ENCODE results near the gene IKZF4. TPM values are rescaled to one million over a fixed set of nuclear protein-coding genes. Genes with fewer than 3 reads are reported as not detected.
"Not testable (repeated sequence)": the region's sequence is repeated elsewhere in the genome, so short reads cannot be mapped to it uniquely, and the experiment has no call there.

Gene IKZF4
- total RNA-seq, 1 donor from 2014 or later = 6.9 TPM

DNA sequence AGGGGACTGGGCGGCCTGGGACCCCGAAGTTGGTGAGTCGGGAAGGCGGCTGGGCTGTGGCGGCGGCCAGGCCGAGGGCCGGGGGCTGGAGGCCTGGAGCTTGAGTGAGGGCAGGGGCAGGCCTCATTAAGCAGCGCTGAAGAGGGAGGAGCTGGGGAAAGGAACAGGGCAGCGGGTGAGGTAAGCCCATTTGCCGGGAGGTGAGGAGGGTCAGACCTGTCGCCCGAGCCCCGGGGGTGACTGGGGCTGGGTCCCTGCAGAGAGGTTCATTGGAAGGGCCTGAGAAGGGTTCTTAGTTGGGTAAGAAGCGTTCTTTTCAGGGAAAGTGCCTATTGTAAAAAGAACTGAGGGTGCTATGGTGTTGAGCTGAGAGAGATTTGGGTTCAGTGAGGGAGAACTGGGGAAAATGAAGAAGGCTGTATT is 46.5 kb upstream of the IKZF4 start:
- peak; percentile 44 for DNase-seq (ENCODE audit: low read depth)
- peaks cover 49% of the 10 kb centered on the region for H3K79me2 ChIP-seq (ENCODE audit: insufficient read depth, low read length)
- peaks cover 5% of the 10 kb centered on the region for H3K36me3 ChIP-seq (ENCODE audit: insufficient read depth, low read length)
- TF ChIP-seq, protein P1, sequence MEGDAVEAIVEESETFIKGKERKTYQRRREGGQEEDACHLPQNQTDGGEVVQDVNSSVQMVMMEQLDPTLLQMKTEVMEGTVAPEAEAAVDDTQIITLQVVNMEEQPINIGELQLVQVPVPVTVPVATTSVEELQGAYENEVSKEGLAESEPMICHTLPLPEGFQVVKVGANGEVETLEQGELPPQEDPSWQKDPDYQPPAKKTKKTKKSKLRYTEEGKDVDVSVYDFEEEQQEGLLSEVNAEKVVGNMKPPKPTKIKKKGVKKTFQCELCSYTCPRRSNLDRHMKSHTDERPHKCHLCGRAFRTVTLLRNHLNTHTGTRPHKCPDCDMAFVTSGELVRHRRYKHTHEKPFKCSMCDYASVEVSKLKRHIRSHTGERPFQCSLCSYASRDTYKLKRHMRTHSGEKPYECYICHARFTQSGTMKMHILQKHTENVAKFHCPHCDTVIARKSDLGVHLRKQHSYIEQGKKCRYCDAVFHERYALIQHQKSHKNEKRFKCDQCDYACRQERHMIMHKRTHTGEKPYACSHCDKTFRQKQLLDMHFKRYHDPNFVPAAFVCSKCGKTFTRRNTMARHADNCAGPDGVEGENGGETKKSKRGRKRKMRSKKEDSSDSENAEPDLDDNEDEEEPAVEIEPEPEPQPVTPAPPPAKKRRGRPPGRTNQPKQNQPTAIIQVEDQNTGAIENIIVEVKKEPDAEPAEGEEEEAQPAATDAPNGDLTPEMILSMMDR (IDR thresholded peaks at IDR 0.05; ENCODE audit: insufficient read depth, low read depth, low read length) = no peak
- TF ChIP-seq EZH2 (IDR thresholded peaks at IDR 0.05; ENCODE audit: insufficient read depth, low read length) = no peak
- peaks cover 12% of the 10 kb centered on the region for H3K4me1 ChIP-seq (ENCODE audit: insufficient read depth, low read length)
- H2AFZ ChIP-seq (ENCODE audit: low read depth, low read length) = peak overlapping the region; percentile 35
- FAIRE-seq = no peak
- no peaks in the 10 kb centered on the region for H3K9me3 ChIP-seq (ENCODE audit: insufficient read depth, low read depth, low read length)
- Mint-ChIP-seq H3K4me3 (ENCODE audit: unreplicated experiment) (no peak overlapping the region), H3K36me3 (ENCODE audit: low read depth, unreplicated experiment) (peaks cover 8% of the 10 kb centered on the region), H3K4me1 (ENCODE audit: low read depth, unreplicated experiment) (peaks cover 20% of the 10 kb centered on the region), H3K9me3 (ENCODE audit: unreplicated experiment) (no peaks in the 10 kb centered on the region), H3K27ac (ENCODE audit: unreplicated experiment) (no peak overlapping the region), H3K27me3 (ENCODE audit: low read depth, unreplicated experiment) (no peaks in the 10 kb centered on the region)
- H3K27me3 ChIP-seq (ENCODE audit: insufficient read depth, low read length) = no peaks in the 10 kb centered on the region
- H3K4me3 ChIP-seq (ENCODE audit: insufficient read depth, low read depth, low read length) = peak overlapping the region; percentile 77
- H4K20me1 ChIP-seq (ENCODE audit: insufficient read depth, low read length) = peaks cover 34% of the 10 kb centered on the region
- peak overlapping the region; percentile 95 for H3K9ac ChIP-seq (ENCODE audit: low read length)
- peak overlapping the region; percentile 87 for H3K27ac ChIP-seq (ENCODE audit: low read depth, low read length)
- peak overlapping the region; percentile 93 for H3K4me2 ChIP-seq (ENCODE audit: low read length)

DNA sequence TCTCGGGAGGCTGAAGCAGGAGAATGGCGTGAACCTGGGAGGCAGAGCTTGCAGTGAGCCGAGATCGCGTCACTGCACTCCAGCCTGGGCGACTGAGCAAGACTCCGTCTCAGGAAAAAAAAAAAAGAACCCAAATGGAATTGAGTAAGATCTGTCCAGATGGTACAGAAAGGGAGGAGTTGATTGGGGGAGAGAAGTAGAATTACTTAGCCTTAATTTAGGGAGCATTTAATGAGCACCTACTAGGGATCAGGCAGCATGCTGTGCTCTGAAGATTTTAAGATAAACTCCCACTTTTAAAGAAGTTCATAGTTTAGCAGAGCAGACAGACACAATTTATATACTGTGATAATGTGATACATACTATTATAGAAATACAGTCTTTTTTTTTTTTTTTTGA is 42.5 kb upstream of the IKZF4 start:
- Mint-ChIP-seq H3K4me3 (ENCODE audit: unreplicated experiment) (no peak overlapping the region), H3K9me3 (ENCODE audit: unreplicated experiment) (no peaks in the 10 kb centered on the region), H3K36me3 (ENCODE audit: low read depth, unreplicated experiment) (peaks cover 25% of the 10 kb centered on the region), H3K27ac (ENCODE audit: unreplicated experiment) (no peak overlapping the region), H3K27me3 (ENCODE audit: low read depth, unreplicated experiment) (no peaks in the 10 kb centered on the region), H3K4me1 (ENCODE audit: low read depth, unreplicated experiment) (peaks cover 17% of the 10 kb centered on the region)
- Histone ChIP-seq H2AFZ (ENCODE audit: low read depth, low read length) (no peak overlapping the region), H3K4me1 (ENCODE audit: insufficient read depth, low read length) (peaks cover 5% of the 10 kb centered on the region), H3K79me2 (ENCODE audit: insufficient read depth, low read length) (peaks cover 67% of the 10 kb centered on the region), H3K27me3 (ENCODE audit: insufficient read depth, low read length) (no peaks in the 10 kb centered on the region), H3K4me2 (ENCODE audit: low read length) (no peak overlapping the region), H3K27ac (ENCODE audit: low read depth, low read length) (no peak overlapping the region), H3K9me3 (ENCODE audit: insufficient read depth, low read depth, low read length) (no peaks in the 10 kb centered on the region), H3K4me3 (ENCODE audit: insufficient read depth, low read depth, low read length) (no peak overlapping the region), H4K20me1 (ENCODE audit: insufficient read depth, low read length) (peaks cover 53% of the 10 kb centered on the region), H3K36me3 (ENCODE audit: insufficient read depth, low read length) (peaks cover 17% of the 10 kb centered on the region), H3K9ac (ENCODE audit: low read length) (no peak overlapping the region)
- no peak for TF ChIP-seq EZH2 (IDR thresholded peaks at IDR 0.05; ENCODE audit: insufficient read depth, low read length)
- TF ChIP-seq, protein P1 (IDR thresholded peaks at IDR 0.05; ENCODE audit: insufficient read depth, low read depth, low read length) = no peak
- DNase-seq (ENCODE audit: low read depth) (no peak), FAIRE-seq (no peak)

DNA sequence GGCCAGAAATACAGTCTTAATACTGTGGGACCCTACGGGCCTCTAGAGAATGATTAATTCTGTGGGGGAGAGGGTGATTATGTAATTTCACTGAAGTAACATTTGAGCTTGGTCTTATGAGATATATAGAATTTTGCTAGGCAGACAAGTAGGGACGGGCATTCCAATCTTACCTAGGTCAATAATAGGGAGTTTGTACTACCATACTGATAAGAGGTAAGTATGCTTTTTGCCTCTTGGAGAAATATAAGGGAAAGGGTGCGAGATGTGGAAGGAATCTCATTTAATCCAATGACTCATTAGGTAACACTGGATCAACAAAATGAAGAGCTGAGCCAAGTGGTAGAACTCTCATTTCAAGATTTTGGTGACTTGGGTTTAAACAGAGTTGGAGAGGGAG is 41.8 kb upstream of the IKZF4 start:
- H3K4me3 Mint-ChIP-seq (ENCODE audit: unreplicated experiment) = no peak overlapping the region
- DNase-seq (ENCODE audit: low read depth) (no peak), FAIRE-seq (no peak)
- peak overlapping the region; percentile 86 for H3K27ac Mint-ChIP-seq (ENCODE audit: unreplicated experiment)
- no peaks in the 10 kb centered on the region for H3K27me3 ChIP-seq (ENCODE audit: insufficient read depth, low read length)
- no peaks in the 10 kb centered on the region for H3K9me3 Mint-ChIP-seq (ENCODE audit: unreplicated experiment)
- H4K20me1 ChIP-seq (ENCODE audit: insufficient read depth, low read length) = peaks cover 53% of the 10 kb centered on the region
- peaks cover 5% of the 10 kb centered on the region for H3K4me1 ChIP-seq (ENCODE audit: insufficient read depth, low read length)
- no peak overlapping the region for H3K9ac ChIP-seq (ENCODE audit: low read length)
- TF ChIP-seq, protein P1 (IDR thresholded peaks at IDR 0.05; ENCODE audit: insufficient read depth, low read depth, low read length) = no peak
- TF ChIP-seq EZH2 (IDR thresholded peaks at IDR 0.05; ENCODE audit: insufficient read depth, low read length) = no peak
- no peaks in the 10 kb centered on the region for H3K9me3 ChIP-seq (ENCODE audit: insufficient read depth, low read depth, low read length)
- peaks cover 17% of the 10 kb centered on the region for H3K36me3 ChIP-seq (ENCODE audit: insufficient read depth, low read length)
- H3K27ac ChIP-seq (ENCODE audit: low read depth, low read length) = no peak overlapping the region
- peaks cover 17% of the 10 kb centered on the region for H3K4me1 Mint-ChIP-seq (ENCODE audit: low read depth, unreplicated experiment)
- no peaks in the 10 kb centered on the region for H3K27me3 Mint-ChIP-seq (ENCODE audit: low read depth, unreplicated experiment)
- H3K79me2 ChIP-seq (ENCODE audit: insufficient read depth, low read length) = peaks cover 70% of the 10 kb centered on the region
- H3K36me3 Mint-ChIP-seq (ENCODE audit: low read depth, unreplicated experiment) = peaks cover 25% of the 10 kb centered on the region
- H3K4me2 ChIP-seq (ENCODE audit: low read length) = no peak overlapping the region
- H3K4me3 ChIP-seq (ENCODE audit: insufficient read depth, low read depth, low read length) = no peak overlapping the region
- H2AFZ ChIP-seq (ENCODE audit: low read depth, low read length) = no peak overlapping the region

DNA sequence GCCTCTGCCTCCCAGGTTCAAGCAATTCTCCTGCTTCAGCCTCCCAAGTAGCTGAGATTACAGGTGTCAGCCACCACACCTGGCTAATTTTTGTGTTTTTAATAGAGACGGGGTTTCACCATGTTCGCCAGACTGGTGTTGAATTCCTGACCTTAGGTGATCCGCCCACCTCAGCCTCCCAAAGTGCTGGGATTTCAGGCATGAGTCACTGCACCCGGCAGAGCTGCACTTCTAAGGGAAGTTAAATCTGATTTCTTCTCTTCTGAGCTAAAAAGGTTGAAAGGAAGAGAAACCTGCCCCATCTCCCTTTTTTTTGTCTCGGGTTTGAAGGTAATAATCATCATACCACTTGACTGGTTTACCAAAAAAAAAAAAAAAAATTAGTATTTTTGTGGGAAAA is 39.0 kb upstream of the IKZF4 start:
- not testable (repeated sequence) for H3K9me3 ChIP-seq (ENCODE audit: insufficient read depth, low read depth, low read length)

More for the DNA sequence above, 39.0 kb upstream of the IKZF4 start:
- H3K27ac ChIP-seq (ENCODE audit: low read depth, low read length); H2AFZ ChIP-seq (ENCODE audit: low read depth, low read length); H3K27me3 ChIP-seq (ENCODE audit: insufficient read depth, low read length); H3K4me3 ChIP-seq (ENCODE audit: insufficient read depth, low read depth, low read length); H3K4me3 Mint-ChIP-seq (ENCODE audit: unreplicated experiment); FAIRE-seq; H3K27ac Mint-ChIP-seq (ENCODE audit: unreplicated experiment); DNase-seq (ENCODE audit: low read depth); H3K4me1 ChIP-seq (ENCODE audit: insufficient read depth, low read length); H3K9ac ChIP-seq (ENCODE audit: low read length); H3K27me3 Mint-ChIP-seq (ENCODE audit: low read depth, unreplicated experiment); H3K9me3 Mint-ChIP-seq (ENCODE audit: unreplicated experiment): not testable (repeated sequence)
- Histone ChIP-seq H3K79me2 (ENCODE audit: insufficient read depth, low read length) (peaks cover 42% of the 10 kb centered on the region), H4K20me1 (ENCODE audit: insufficient read depth, low read length) (peaks cover 49% of the 10 kb centered on the region), H3K36me3 (ENCODE audit: insufficient read depth, low read length) (peaks cover 29% of the 10 kb centered on the region), H3K4me2 (ENCODE audit: low read length) (peak overlapping the region; percentile 7)
- peaks cover 31% of the 10 kb centered on the region for H3K36me3 Mint-ChIP-seq (ENCODE audit: low read depth, unreplicated experiment)
- peaks cover 14% of the 10 kb centered on the region for H3K4me1 Mint-ChIP-seq (ENCODE audit: low read depth, unreplicated experiment)

Measured in astrocyte (in vitro differentiated cells and primary cell).